ENCODE measurements around the gene PAAF1.

GRCh38 chr11:73859671-73860070 is 17.1 kb upstream of the PAAF1 start:
- TF ChIP-seq CTCF (IDR thresholded peaks at IDR 0.05; ENCODE audit: low read depth, low read length) (no peak), EZH2phosphoT487 (IDR thresholded peaks at IDR 0.05; ENCODE audit: low read depth) (no peak)

All from OCI-LY3 (cell line).